OCI-LY3 (cell line): Measurements from ENCODE around the gene KCNN3.

Source experiments
- CTCF ChIP-seq: fragments of 200-600, 300-600 bp; sonication (generic); IDR thresholded peaks from 2 replicates; pipeline ENCODE4 v1.5.1; 2014; ENCODE audit warnings: antibody characterized with exemption, low read length, low read depth
- EZH2phosphoT487 ChIP-seq: fragments of 200-600 bp; shearing (Covaris generic); IDR thresholded peaks from 2 replicates; pipeline ENCODE4 v1.6.1; 2018; ENCODE audit warnings: antibody characterized with exemption, mixed run types, low read depth

GRCh38 chr1:154824179-154825000 is 45.7 kb downstream of the KCNN3 start:
- TF ChIP-seq CTCF (no peak), EZH2phosphoT487 (no peak)
